ENCODE results near the gene CCDC146. TPM values are rescaled to one million over a fixed set of nuclear protein-coding genes. Genes with fewer than 3 reads are reported as not detected.

The CCDC146 gene
- total and polyA plus RNA-seq, 10 of the 15 experiments (the other 5 are each of a cell fraction or from before 2014, with no cell fraction given): 0.28 to 5.3 (median 1.3) TPM

- TF ChIP-seq BHLHE40 (IDR thresholded peaks at IDR 0.05; ENCODE audit: borderline replicate concordance in 1 of 2, low read depth in 2 of 2, low read length in 1 of 2) (no peak), PKNOX1 (IDR thresholded peaks at IDR 0.05) (no peak), SMC3 (IDR thresholded peaks at IDR 0.05; ENCODE audit: borderline replicate concordance, low read length) (no peak), POLR2AphosphoS5 (IDR thresholded peaks at IDR 0.05; ENCODE audit: low read length) (no peak), ASH2L (IDR thresholded peaks at IDR 0.05; ENCODE audit: borderline replicate concordance, low read depth) (no peak), JUND (IDR thresholded peaks at IDR 0.05; ENCODE audit: low read depth, low read length) (no peak)
Measured at GRCh38 chr7:77208416-77208815, 86.0 kb downstream of the CCDC146 start (continued).

GRCh38 chr7:77209479-77210139 is 87.2 kb downstream of the CCDC146 start:
- Histone ChIP-seq H3K4me1 (ENCODE audit: control insufficient read depth, insufficient read depth, low read length) (peaks cover 8% of the 10 kb centered on the region), H3K27me3 (replicated peaks in 1 of 2; ENCODE audit: control insufficient read depth in 2 of 2, insufficient read depth in 2 of 2, low read length in 1 of 2) (no peaks in the 10 kb centered on the region), H3K36me3 (ENCODE audit: control insufficient read depth in 2 of 2, insufficient read depth in 2 of 2, low read length in 1 of 2) (no peaks in the 10 kb centered on the region), H4K20me1 (ENCODE audit: control insufficient read depth, insufficient read depth) (no peaks in the 10 kb centered on the region), H2AFZ (ENCODE audit: control insufficient read depth, low read depth, low read length) (no peak overlapping the region), H3K79me2 (ENCODE audit: control insufficient read depth, insufficient read depth, low read length) (no peaks in the 10 kb centered on the region), H3K4me2 (ENCODE audit: control insufficient read depth, insufficient read depth) (no peak overlapping the region), H3K9ac (ENCODE audit: control insufficient read depth, insufficient read depth, low read length) (no peak overlapping the region), H3K27ac (ENCODE audit: control insufficient read depth, insufficient read depth) (no peak overlapping the region), H3K4me3 (no peak overlapping the region), H3K9me3 (replicated peaks; ENCODE audit: control insufficient read depth, insufficient read depth, low read length) (peaks cover 17% of the 10 kb centered on the region)
- BruUV-seq (replicated peaks): no TSS peak
- TF ChIP-seq MXI1 (IDR thresholded peaks at IDR 0.05; ENCODE audit: low read depth, low read length): no peak
- TF ChIP-seq HDAC2 (IDR thresholded peaks at IDR 0.05): no peak
- TF ChIP-seq E2F8 (IDR thresholded peaks at IDR 0.05; ENCODE audit: low read depth, partially characterized antibody): no peak
- peak; percentile 97 for TF ChIP-seq CBX5 (IDR thresholded peaks at IDR 0.05; ENCODE audit: low read depth)
- TF ChIP-seq FOXK2 (IDR thresholded peaks at IDR 0.05): no peak
- TF ChIP-seq TCF12 (IDR thresholded peaks at IDR 0.05; ENCODE audit: low read depth, low read length): no peak
- in situ Hi-C loops (cut with MboI) (no loop called here), intact Hi-C loops (cut with micrococcal nuclease; ENCODE audit: unreplicated experiment) (no loop called here)
- ChIA-PET CTCF (no interaction called here), SMC1A (ENCODE audit: uncharacterized antibody, unreplicated experiment) (interaction anchor here (1.0 to 4.1 kb wide), 2 partner anchors 9 to 36 kb away, joined by 3 to 14 read pairs; no protein-coding TSS in a partner anchor), RAD21 (ENCODE audit: unreplicated experiment) (interaction anchor here (0.6 to 1.0 kb wide), 2 partner anchors 37 to 226 kb away, joined by 3 to 4 read pairs; no protein-coding TSS in a partner anchor), POLR2A (no interaction called here)
- no peak for FAIRE-seq
- ATAC-seq: no peak
- 88% methylated on average over 6 of the region's 6 CpGs for whole genome bisulfite sequencing (ENCODE audit: insufficient coverage, insufficient replicate concordance, low lambda C conversion rate, missing lambda C conversion rate)
- no peak for DNase-seq (ENCODE audit: low read depth, low spot score)

Data from GM12878 (cell line).